Measurements from ENCODE around the gene KCNN2. TPM values are rescaled to one million over a fixed set of nuclear protein-coding genes. Genes with fewer than 3 reads are reported as not detected.

The KCNN2 gene
- total RNA-seq, 1 donor, result not detected

GRCh38 chr5:114317751-114318150 is 44.1 kb upstream of the KCNN2 start:
- H3K4me3 ChIP-seq (ENCODE audit: insufficient read depth, low read length), result no peak overlapping the region
- no peaks in the 10 kb centered on the region for H4K20me1 ChIP-seq (ENCODE audit: insufficient read depth, low read length)
- no peaks in the 10 kb centered on the region for H3K4me1 ChIP-seq (ENCODE audit: insufficient read depth, low read length)
- no peaks in the 10 kb centered on the region for H3K79me2 ChIP-seq (ENCODE audit: insufficient read depth, low read length)
- no peak for DNase-seq (ENCODE audit: insufficient read length, low spot score, missing footprints)
- no peaks in the 10 kb centered on the region for H3K9me3 ChIP-seq (ENCODE audit: low read depth, low read length)
- no peak overlapping the region for H3K27ac ChIP-seq (ENCODE audit: low read depth, low read length)
- TF ChIP-seq CTCF (IDR thresholded peaks at IDR 0.05; ENCODE audit: extremely low read depth, low read depth, low read length), result no peak
- H3K4me2 ChIP-seq (ENCODE audit: insufficient read depth, low read length), result no peak overlapping the region
- no peak overlapping the region for H2AFZ ChIP-seq (ENCODE audit: low read length)
- H3K36me3 ChIP-seq (ENCODE audit: insufficient read depth, low read length), result no peaks in the 10 kb centered on the region
- no peaks in the 10 kb centered on the region for H3K27me3 ChIP-seq (ENCODE audit: insufficient read depth, low read length)

GRCh38 chr5:114319236-114319635 is 42.6 kb upstream of the KCNN2 start:
- H3K4me2 ChIP-seq (ENCODE audit: insufficient read depth, low read length), result no peak overlapping the region

GRCh38 chr5:114319821-114320220 is 42.0 kb upstream of the KCNN2 start:
- Histone ChIP-seq H3K4me3 (ENCODE audit: insufficient read depth, low read length) (no peak overlapping the region), H3K4me1 (ENCODE audit: insufficient read depth, low read length) (no peaks in the 10 kb centered on the region), H3K36me3 (ENCODE audit: insufficient read depth, low read length) (no peaks in the 10 kb centered on the region), H4K20me1 (ENCODE audit: insufficient read depth, low read length) (no peaks in the 10 kb centered on the region), H3K9me3 (ENCODE audit: low read depth, low read length) (no peaks in the 10 kb centered on the region), H2AFZ (ENCODE audit: low read length) (no peak overlapping the region), H3K27me3 (ENCODE audit: insufficient read depth, low read length) (no peaks in the 10 kb centered on the region), H3K4me2 (ENCODE audit: insufficient read depth, low read length) (no peak overlapping the region), H3K27ac (ENCODE audit: low read depth, low read length) (no peak overlapping the region), H3K79me2 (ENCODE audit: insufficient read depth, low read length) (no peaks in the 10 kb centered on the region)
- no peak for TF ChIP-seq CTCF (IDR thresholded peaks at IDR 0.05; ENCODE audit: extremely low read depth, low read depth, low read length)
- no peak for DNase-seq (ENCODE audit: insufficient read length, low spot score, missing footprints)

More at GRCh38 chr5:114319236-114319635, 42.6 kb upstream of the KCNN2 start:
- Histone ChIP-seq H3K27me3 (ENCODE audit: insufficient read depth, low read length) (no peaks in the 10 kb centered on the region), H3K4me1 (ENCODE audit: insufficient read depth, low read length) (no peaks in the 10 kb centered on the region), H3K27ac (ENCODE audit: low read depth, low read length) (no peak overlapping the region), H3K79me2 (ENCODE audit: insufficient read depth, low read length) (no peaks in the 10 kb centered on the region), H3K9me3 (ENCODE audit: low read depth, low read length) (no peaks in the 10 kb centered on the region), H2AFZ (ENCODE audit: low read length) (no peak overlapping the region), H3K36me3 (ENCODE audit: insufficient read depth, low read length) (no peaks in the 10 kb centered on the region), H4K20me1 (ENCODE audit: insufficient read depth, low read length) (no peaks in the 10 kb centered on the region), H3K4me3 (ENCODE audit: insufficient read depth, low read length) (no peak overlapping the region)
- no peak for DNase-seq (ENCODE audit: insufficient read length, low spot score, missing footprints)
- TF ChIP-seq CTCF (IDR thresholded peaks at IDR 0.05; ENCODE audit: extremely low read depth, low read depth, low read length), result no peak

GRCh38 chr5:114324282-114324681 is 37.6 kb upstream of the KCNN2 start:
- H3K4me2 ChIP-seq (ENCODE audit: insufficient read depth, low read length), result no peak overlapping the region
- H3K4me1 ChIP-seq (ENCODE audit: insufficient read depth, low read length), result no peaks in the 10 kb centered on the region
- no peak overlapping the region for H3K4me3 ChIP-seq (ENCODE audit: insufficient read depth, low read length)
- H2AFZ ChIP-seq (ENCODE audit: low read length), result no peak overlapping the region
- H3K9me3 ChIP-seq (ENCODE audit: low read depth, low read length), result no peaks in the 10 kb centered on the region
- H3K36me3 ChIP-seq (ENCODE audit: insufficient read depth, low read length), result no peaks in the 10 kb centered on the region
- H3K79me2 ChIP-seq (ENCODE audit: insufficient read depth, low read length), result no peaks in the 10 kb centered on the region
- H4K20me1 ChIP-seq (ENCODE audit: insufficient read depth, low read length), result no peaks in the 10 kb centered on the region
- DNase-seq (ENCODE audit: insufficient read length, low spot score, missing footprints), result no peak
- no peaks in the 10 kb centered on the region for H3K27me3 ChIP-seq (ENCODE audit: insufficient read depth, low read length)
- TF ChIP-seq CTCF (IDR thresholded peaks at IDR 0.05; ENCODE audit: extremely low read depth, low read depth, low read length), result no peak
- H3K27ac ChIP-seq (ENCODE audit: low read depth, low read length), result no peak overlapping the region
